HepG2 (cell line): Measurements from ENCODE around the gene XPR1. TPM values are rescaled to one million over a fixed set of nuclear protein-coding genes. Genes with fewer than 3 reads are reported as not detected.

Experiments
- ADNP ChIP-seq: sonication (generic); formaldehyde crosslinking; IDR thresholded peaks from 2 replicates; pipeline ENCODE4 v1.4.0; 2020; ENCODE audit warnings: missing genetic modification reagents
- ELF4 ChIP-seq: sonication (generic); formaldehyde crosslinking; IDR thresholded peaks from 2 replicates; pipeline ENCODE4 v1.5.0; 2020; ENCODE audit warnings: missing genetic modification reagents, mild to moderate bottlenecking, moderate library complexity, borderline replicate concordance
- HOXD1 ChIP-seq: sonication (generic); formaldehyde crosslinking; IDR thresholded peaks from 2 replicates; pipeline ENCODE4 v1.5.0; 2020; ENCODE audit warnings: missing genetic modification reagents
- NFYB ChIP-seq: sonication (generic); formaldehyde crosslinking; IDR thresholded peaks from 2 replicates; pipeline ENCODE4 v1.4.0; 2020; ENCODE audit warnings: missing genetic modification reagents
- PAWR ChIP-seq: sonication (generic); formaldehyde crosslinking; IDR thresholded peaks from 2 replicates; pipeline ENCODE4 v1.4.0; 2020; ENCODE audit warnings: missing genetic modification reagents, mild to moderate bottlenecking, borderline replicate concordance
- PRMT3 ChIP-seq: sonication (generic); formaldehyde crosslinking; IDR thresholded peaks from 2 replicates; pipeline ENCODE4 v1.8.1; 2022; ENCODE audit warnings: low read depth, mild to moderate bottlenecking, moderate library complexity, missing genetic modification reagents, borderline replicate concordance
- ZBTB43 ChIP-seq: sonication (generic); formaldehyde crosslinking; conservative IDR thresholded peaks from 2 replicates; pipeline ENCODE4 v1.4.0; 2020; ENCODE audit warnings: missing genetic modification reagents
- ZNF441 ChIP-seq: sonication (generic); formaldehyde crosslinking; IDR thresholded peaks from 2 replicates; pipeline ENCODE4 v1.7.0; 2021; ENCODE audit warnings: missing genetic modification reagents, borderline replicate concordance
- ZNF646 ChIP-seq: sonication (generic); formaldehyde crosslinking; IDR thresholded peaks from 2 replicates; pipeline ENCODE4 v1.9.0; 2021; ENCODE audit warnings: mild to moderate bottlenecking, missing genetic modification reagents
- ZNF720 ChIP-seq: sonication (generic); formaldehyde crosslinking; IDR thresholded peaks from 2 replicates; pipeline ENCODE4 v1.4.0; 2020; ENCODE audit warnings: missing genetic modification reagents
- ZNF776 ChIP-seq: sonication (generic); formaldehyde crosslinking; IDR thresholded peaks from 2 replicates; pipeline ENCODE4 v1.4.0; 2020; ENCODE audit warnings: mild to moderate bottlenecking, missing genetic modification reagents
- ZSCAN31 ChIP-seq: sonication (generic); formaldehyde crosslinking; IDR thresholded peaks from 2 replicates; pipeline ENCODE4 v1.5.0; 2020; ENCODE audit warnings: low read depth, mild to moderate bottlenecking, missing genetic modification reagents
- polyA plus RNA-seq, 8 experiments: library from polyadenylated mRNA; depleted of rRNA in 3 of 8; stranded (reverse) in 7 of 8; unstranded in 1 of 8; fragments of >200 nt; fragmentation: Illumina TruSeq in 4 of 8; extraction: Trizol in 4 of 8; gene quantifications; 2 replicates each; pipeline versions ENCODE4 v1.2.1 to v1.2.3, GENCODE V29; 2011 to 2016; ENCODE audit warnings: low read depth in 4 of 8, missing spikeins in 1 of 8, mixed read lengths in 1 of 8; ENCODE audit not compliant: insufficient read depth in 1 of 8
- total RNA-seq, 5 experiments: library from RNA; depleted of rRNA; stranded (reverse); fragments of >200 nt; fragmentation: Illumina TruSeq; extraction: Trizol; gene quantifications; 2 replicates each; pipeline ENCODE4 v1.2.3, GENCODE V29; 2016; ENCODE audit warnings: low read depth in 1 of 5
- TF ChIP-seq, protein P1 (sequence below): sonication (generic); formaldehyde crosslinking; IDR thresholded peaks from 2 replicates; pipeline ENCODE4 v1.4.0; 2020; ENCODE audit warnings: low read depth, missing genetic modification reagents
- TF ChIP-seq, protein P2 (sequence below): sonication (generic); formaldehyde crosslinking; IDR thresholded peaks from 2 replicates; pipeline ENCODE4 v1.4.0; 2020; ENCODE audit warnings: missing genetic modification reagents
- TF ChIP-seq, protein P3 (sequence below): sonication (generic); formaldehyde crosslinking; IDR thresholded peaks from 2 replicates; pipeline ENCODE4 v1.8.1; 2023; ENCODE audit warnings: mild to moderate bottlenecking, inconsistent platforms, moderate library complexity, missing genetic modification reagents, borderline replicate concordance

The XPR1 gene
- total and polyA plus RNA-seq, 2 of the 13 experiments (the other 11 are each of a cell fraction or from before 2014, with no cell fraction given) = 22.3 to 23.6 TPM

GRCh38 chr1:180631766-180632325 lies at the start of gene XPR1 (continued):
- TF ChIP-seq, protein P1, sequence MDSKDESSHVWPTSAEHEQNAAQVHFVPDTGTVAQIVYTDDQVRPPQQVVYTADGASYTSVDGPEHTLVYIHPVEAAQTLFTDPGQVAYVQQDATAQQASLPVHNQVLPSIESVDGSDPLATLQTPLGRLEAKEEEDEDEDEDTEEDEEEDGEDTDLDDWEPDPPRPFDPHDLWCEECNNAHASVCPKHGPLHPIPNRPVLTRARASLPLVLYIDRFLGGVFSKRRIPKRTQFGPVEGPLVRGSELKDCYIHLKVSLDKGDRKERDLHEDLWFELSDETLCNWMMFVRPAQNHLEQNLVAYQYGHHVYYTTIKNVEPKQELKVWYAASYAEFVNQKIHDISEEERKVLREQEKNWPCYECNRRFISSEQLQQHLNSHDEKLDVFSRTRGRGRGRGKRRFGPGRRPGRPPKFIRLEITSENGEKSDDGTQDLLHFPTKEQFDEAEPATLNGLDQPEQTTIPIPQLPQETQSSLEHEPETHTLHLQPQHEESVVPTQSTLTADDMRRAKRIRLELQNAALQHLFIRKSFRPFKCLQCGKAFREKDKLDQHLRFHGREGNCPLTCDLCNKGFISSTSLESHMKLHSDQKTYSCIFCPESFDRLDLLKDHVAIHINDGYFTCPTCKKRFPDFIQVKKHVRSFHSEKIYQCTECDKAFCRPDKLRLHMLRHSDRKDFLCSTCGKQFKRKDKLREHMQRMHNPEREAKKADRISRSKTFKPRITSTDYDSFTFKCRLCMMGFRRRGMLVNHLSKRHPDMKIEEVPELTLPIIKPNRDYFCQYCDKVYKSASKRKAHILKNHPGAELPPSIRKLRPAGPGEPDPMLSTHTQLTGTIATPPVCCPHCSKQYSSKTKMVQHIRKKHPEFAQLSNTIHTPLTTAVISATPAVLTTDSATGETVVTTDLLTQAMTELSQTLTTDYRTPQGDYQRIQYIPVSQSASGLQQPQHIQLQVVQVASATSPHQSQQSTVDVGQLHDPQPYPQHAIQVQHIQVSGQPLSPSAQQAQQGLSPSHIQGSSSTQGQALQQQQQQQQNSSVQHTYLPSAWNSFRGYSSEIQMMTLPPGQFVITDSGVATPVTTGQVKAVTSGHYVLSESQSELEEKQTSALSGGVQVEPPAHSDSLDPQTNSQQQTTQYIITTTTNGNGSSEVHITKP (CRISPR knock-in tag) = 0 out of 2 replicates have a peak, but pooled peaks have one; percentile 21
- TF ChIP-seq NFYB (CRISPR knock-in tag) (no peak), ELF4 (CRISPR knock-in tag) (no peak), ZNF441 (CRISPR knock-in tag) (no peak), ADNP (CRISPR knock-in tag) (no peak), PAWR (no peak), ZNF776 (CRISPR knock-in tag) (no peak; the same call in 1 of the 2 replicates), ZSCAN31 (peak; percentile 75; the same call in 1 of the 2 replicates), ZNF646 (no peak), PRMT3 (no peak), ZNF720 (no peak), HOXD1 (no peak), ZBTB43 (CRISPR knock-in tag) (no peak)
- TF ChIP-seq, protein P2, sequence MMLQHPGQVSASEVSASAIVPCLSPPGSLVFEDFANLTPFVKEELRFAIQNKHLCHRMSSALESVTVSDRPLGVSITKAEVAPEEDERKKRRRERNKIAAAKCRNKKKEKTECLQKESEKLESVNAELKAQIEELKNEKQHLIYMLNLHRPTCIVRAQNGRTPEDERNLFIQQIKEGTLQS (CRISPR knock-in tag) = no peak
- TF ChIP-seq, protein P3, sequence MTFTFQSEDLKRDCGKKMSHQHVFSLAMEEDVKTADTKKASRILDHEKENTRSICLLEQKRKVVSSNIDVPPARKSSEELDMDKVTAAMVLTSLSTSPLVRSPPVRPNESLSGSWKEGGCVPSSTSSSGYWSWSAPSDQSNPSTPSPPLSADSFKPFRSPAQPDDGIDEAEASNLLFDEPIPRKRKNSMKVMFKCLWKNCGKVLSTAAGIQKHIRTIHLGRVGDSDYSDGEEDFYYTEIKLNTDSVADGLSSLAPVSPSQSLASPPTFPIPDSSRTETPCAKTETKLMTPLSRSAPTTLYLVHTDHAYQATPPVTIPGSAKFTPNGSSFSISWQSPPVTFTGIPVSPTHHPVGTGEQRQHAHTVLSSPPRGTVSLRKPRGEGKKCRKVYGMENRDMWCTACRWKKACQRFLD (CRISPR knock-in tag) = peak; percentile 47; the same call in 1 of the 2 replicates
